ENCODE results near the gene SPATA33.
A peak's percentile ranks its signal among the peaks of the same experiment; 100 is the strongest.
"Not testable (repeated sequence)": the region's sequence is repeated elsewhere in the genome, so short reads cannot be mapped to it uniquely, and the experiment has no call there.

SPATA33 gene

GRCh38 chr16:89697616-89698331 lies 40.1 kb downstream of the SPATA33 start:
- Histone ChIP-seq H3K36me3 (ENCODE audit: control insufficient read depth in 1 of 2, insufficient read depth in 2 of 2, low read depth in 1 of 2, low read length in 2 of 2) (peaks cover 25 to 54% of the 10 kb centered on the region in 2 experiments), H2BK15ac (ENCODE audit: low read depth, poor library complexity, severe bottlenecking) (no peak overlapping the region), H3K27me3 (ENCODE audit: control insufficient read depth in 1 of 2, insufficient read depth in 1 of 2, low read length in 2 of 2) (peaks cover 0 to 6% of the 10 kb centered on the region in 2 experiments), H4K8ac (ENCODE audit: low read length) (no peak overlapping the region), H3K9ac (ENCODE audit: low read length) (no peak overlapping the region), H4K91ac (ENCODE audit: low read length) (no peak overlapping the region), H3K4me1 (ENCODE audit: control insufficient read depth, insufficient read depth, low read depth, low read length) (peaks cover 36% of the 10 kb centered on the region), H3K18ac (ENCODE audit: low read depth in 1 of 2, low read length in 2 of 2) (no peak overlapping the region), H3K4ac (ENCODE audit: low read depth in 1 of 2, low read length in 2 of 2) (no peak overlapping the region), H2BK12ac (ENCODE audit: low read length in 2 of 2) (no peak overlapping the region), H3K4me2 (ENCODE audit: low read length, poor library complexity, severe bottlenecking) (no peak overlapping the region), H3K14ac (ENCODE audit: low read length in 2 of 2) (no peak overlapping the region), H2AK5ac (ENCODE audit: low read length, severe bottlenecking) (no peak overlapping the region), H3K27ac (ENCODE audit: low read length, poor library complexity, severe bottlenecking) (no peak overlapping the region), H3K79me1 (replicated peaks; ENCODE audit: low read length, poor library complexity, severe bottlenecking) (peaks cover 23% of the 10 kb centered on the region), H2BK120ac (ENCODE audit: low read depth, low read length) (no peak overlapping the region), H3K9me3 (ENCODE audit: control insufficient read depth, low read length) (no peaks in the 10 kb centered on the region), H3K23ac (ENCODE audit: low read length in 2 of 2) (no peak overlapping the region), H2AFZ (ENCODE audit: low read depth, low read length) (no peak overlapping the region), H2BK5ac (ENCODE audit: low read depth, low read length, poor library complexity, severe bottlenecking) (no peak overlapping the region), H3K4me3 (ENCODE audit: insufficient read depth in 1 of 2, low read depth in 1 of 2, low read length in 2 of 2) (no peak overlapping the region)
- WGBS: 97% methylated on average over 32 of the region's 32 CpGs
- DNase-seq: no peak

GRCh38 chr16:89698717-89699116 lies 41.1 kb downstream of the SPATA33 start:
- peaks cover 17 to 46% of the 10 kb centered on the region in 2 experiments for H3K36me3 ChIP-seq (ENCODE audit: control insufficient read depth in 1 of 2, insufficient read depth in 2 of 2, low read depth in 1 of 2, low read length in 2 of 2)
- H3K4me1 ChIP-seq (ENCODE audit: control insufficient read depth, insufficient read depth, low read depth, low read length): peaks cover 36% of the 10 kb centered on the region
- not testable (repeated sequence) for H3K9me3 ChIP-seq (ENCODE audit: control insufficient read depth, low read length); H3K23ac ChIP-seq (ENCODE audit: low read length in 2 of 2); H3K14ac ChIP-seq (ENCODE audit: low read length in 2 of 2); H2AK5ac ChIP-seq (ENCODE audit: low read length, severe bottlenecking); H3K4ac ChIP-seq (ENCODE audit: low read depth in 1 of 2, low read length in 2 of 2); H2BK12ac ChIP-seq (ENCODE audit: low read length in 2 of 2); H4K91ac ChIP-seq (ENCODE audit: low read length); H2BK120ac ChIP-seq (ENCODE audit: low read depth, low read length); H3K27me3 ChIP-seq (ENCODE audit: control insufficient read depth in 1 of 2, insufficient read depth in 1 of 2, low read length in 2 of 2); H3K27ac ChIP-seq (ENCODE audit: low read length, poor library complexity, severe bottlenecking); DNase-seq; H3K9ac ChIP-seq (ENCODE audit: low read length); H2BK15ac ChIP-seq (ENCODE audit: low read depth, poor library complexity, severe bottlenecking); H3K18ac ChIP-seq (ENCODE audit: low read depth in 1 of 2, low read length in 2 of 2); H2AFZ ChIP-seq (ENCODE audit: low read depth, low read length); H3K4me2 ChIP-seq (ENCODE audit: low read length, poor library complexity, severe bottlenecking); H3K4me3 ChIP-seq (ENCODE audit: insufficient read depth in 1 of 2, low read depth in 1 of 2, low read length in 2 of 2); H2BK5ac ChIP-seq (ENCODE audit: low read depth, low read length, poor library complexity, severe bottlenecking); H4K8ac ChIP-seq (ENCODE audit: low read length)
- 98% methylated on average over 14 of the region's 14 CpGs for WGBS
- H3K79me1 ChIP-seq (replicated peaks; ENCODE audit: low read length, poor library complexity, severe bottlenecking): peaks cover 19% of the 10 kb centered on the region

- H3K9ac ChIP-seq (ENCODE audit: low read length): peak overlapping the region; percentile 86
- H2AK5ac ChIP-seq (ENCODE audit: low read length, severe bottlenecking); H4K91ac ChIP-seq (ENCODE audit: low read length); H3K14ac ChIP-seq (ENCODE audit: low read length in 2 of 2); H3K23ac ChIP-seq (ENCODE audit: low read length in 2 of 2); H3K27ac ChIP-seq (ENCODE audit: low read length, poor library complexity, severe bottlenecking); H3K9me3 ChIP-seq (ENCODE audit: control insufficient read depth, low read length); DNase-seq; H4K8ac ChIP-seq (ENCODE audit: low read length); H2BK5ac ChIP-seq (ENCODE audit: low read depth, low read length, poor library complexity, severe bottlenecking); H2BK120ac ChIP-seq (ENCODE audit: low read depth, low read length); H2BK15ac ChIP-seq (ENCODE audit: low read depth, poor library complexity, severe bottlenecking); H3K18ac ChIP-seq (ENCODE audit: low read depth in 1 of 2, low read length in 2 of 2); H2AFZ ChIP-seq (ENCODE audit: low read depth, low read length): not testable (repeated sequence)
- H3K4me2 ChIP-seq (ENCODE audit: low read length, poor library complexity, severe bottlenecking): peak overlapping the region; percentile 70
- H3K36me3 ChIP-seq (ENCODE audit: control insufficient read depth in 1 of 2, insufficient read depth in 2 of 2, low read depth in 1 of 2, low read length in 2 of 2): peaks cover 11 to 36% of the 10 kb centered on the region in 2 experiments
- H3K4me3 ChIP-seq (ENCODE audit: insufficient read depth in 1 of 2, low read depth in 1 of 2, low read length in 2 of 2): peak overlapping the region in 1 of 2 experiments; percentile 80
- H3K27me3 ChIP-seq (ENCODE audit: control insufficient read depth in 1 of 2, insufficient read depth in 1 of 2, low read length in 2 of 2): peaks cover 0 to 13% of the 10 kb centered on the region in 2 experiments
- WGBS: 79% methylated on average over 18 of the region's 18 CpGs
- H3K79me1 ChIP-seq (replicated peaks; ENCODE audit: low read length, poor library complexity, severe bottlenecking): peaks cover 18% of the 10 kb centered on the region
- H2BK12ac ChIP-seq (ENCODE audit: low read length in 2 of 2): peak overlapping the region in 1 of 2 experiments; percentile 29
- peaks cover 36% of the 10 kb centered on the region for H3K4me1 ChIP-seq (ENCODE audit: control insufficient read depth, insufficient read depth, low read depth, low read length)
- peak overlapping the region in 1 of 2 experiments; percentile 32 for H3K4ac ChIP-seq (ENCODE audit: low read depth in 1 of 2, low read length in 2 of 2)
Measured at GRCh38 chr16:89699629-89700099, 42.0 kb downstream of the SPATA33 start.

GRCh38 chr16:89700100-89700648 lies 42.5 kb downstream of the SPATA33 start:
- Histone ChIP-seq H3K27me3 (ENCODE audit: control insufficient read depth in 1 of 2, insufficient read depth in 1 of 2, low read length in 2 of 2) (peaks cover 0 to 13% of the 10 kb centered on the region in 2 experiments), H2AFZ (ENCODE audit: low read depth, low read length) (peak overlapping the region; percentile 32), H3K4me2 (ENCODE audit: low read length, poor library complexity, severe bottlenecking) (peak overlapping the region; percentile 92), H3K18ac (ENCODE audit: low read depth in 1 of 2, low read length in 2 of 2) (peak overlapping the region; percentile 19 to 76), H2BK120ac (ENCODE audit: low read depth, low read length) (no peak overlapping the region), H3K36me3 (ENCODE audit: control insufficient read depth in 1 of 2, insufficient read depth in 2 of 2, low read depth in 1 of 2, low read length in 2 of 2) (peaks cover 6 to 31% of the 10 kb centered on the region in 2 experiments), H3K9ac (ENCODE audit: low read length) (peak overlapping the region; percentile 86), H4K8ac (ENCODE audit: low read length) (no peak overlapping the region), H3K4me1 (ENCODE audit: control insufficient read depth, insufficient read depth, low read depth, low read length) (peaks cover 36% of the 10 kb centered on the region), H2BK12ac (ENCODE audit: low read length in 2 of 2) (peak overlapping the region in 1 of 2 experiments; percentile 7), H3K27ac (ENCODE audit: low read length, poor library complexity, severe bottlenecking) (no peak overlapping the region), H4K91ac (ENCODE audit: low read length) (peak overlapping the region; percentile 14), H2BK15ac (ENCODE audit: low read depth, poor library complexity, severe bottlenecking) (peak overlapping the region; percentile 66), H3K14ac (ENCODE audit: low read length in 2 of 2) (peak overlapping the region in 1 of 2 experiments; percentile 31), H2BK5ac (ENCODE audit: low read depth, low read length, poor library complexity, severe bottlenecking) (no peak overlapping the region), H3K9me3 (ENCODE audit: control insufficient read depth, low read length) (no peaks in the 10 kb centered on the region), H3K4ac (ENCODE audit: low read depth in 1 of 2, low read length in 2 of 2) (peak overlapping the region in 1 of 2 experiments; percentile 78), H3K23ac (ENCODE audit: low read length in 2 of 2) (peak overlapping the region in 1 of 2 experiments; percentile 56), H3K79me1 (replicated peaks; ENCODE audit: low read length, poor library complexity, severe bottlenecking) (peaks cover 18% of the 10 kb centered on the region), H3K4me3 (ENCODE audit: insufficient read depth in 1 of 2, low read depth in 1 of 2, low read length in 2 of 2) (peak overlapping the region; percentile 80 to 85), H2AK5ac (ENCODE audit: low read length, severe bottlenecking) (no peak overlapping the region)
- peak; percentile 98 for DNase-seq
- under 1% methylated on average over 30 of the region's 30 CpGs for WGBS

Measured in mesenchymal stem cell (in vitro differentiated cells and primary cell).